ENCODE measurements around the gene TMEM184A. TPM values are rescaled to one million over a fixed set of nuclear protein-coding genes. Genes with fewer than 3 reads are reported as not detected.
A peak's percentile ranks its signal among the peaks of the same experiment; 100 is the strongest.

The TMEM184A gene
- total and polyA plus RNA-seq, 2 of the 13 experiments (the other 11 are each of a cell fraction or from before 2014, with no cell fraction given) = 9.5 to 20.4 TPM

- TF ChIP-seq PHF8 (CRISPR knock-in tag; IDR thresholded peaks at IDR 0.05) (no peak), HMG20B (CRISPR knock-in tag; conservative IDR thresholded peaks at IDR 0.05) (no peak), FUBP1 (CRISPR knock-in tag; IDR thresholded peaks at IDR 0.05; ENCODE audit: borderline replicate concordance) (no peak), RAD21 (CRISPR knock-in tag; IDR thresholded peaks at IDR 0.05) (no peak), NFKB2 (CRISPR knock-in tag; IDR thresholded peaks at IDR 0.05; ENCODE audit: borderline replicate concordance) (no peak), ZNF33A (CRISPR knock-in tag; IDR thresholded peaks at IDR 0.05; ENCODE audit: borderline replicate concordance) (no peak), GATAD2A (CRISPR knock-in tag; IDR thresholded peaks at IDR 0.05) (peak; percentile 85), ZNF446 (CRISPR knock-in tag; IDR thresholded peaks at IDR 0.05) (no peak), ZNF678 (CRISPR knock-in tag; IDR thresholded peaks at IDR 0.05) (no peak), ZNF367 (CRISPR knock-in tag; IDR thresholded peaks at IDR 0.05; ENCODE audit: borderline replicate concordance) (no peak)
- TF ChIP-seq, protein P1, sequence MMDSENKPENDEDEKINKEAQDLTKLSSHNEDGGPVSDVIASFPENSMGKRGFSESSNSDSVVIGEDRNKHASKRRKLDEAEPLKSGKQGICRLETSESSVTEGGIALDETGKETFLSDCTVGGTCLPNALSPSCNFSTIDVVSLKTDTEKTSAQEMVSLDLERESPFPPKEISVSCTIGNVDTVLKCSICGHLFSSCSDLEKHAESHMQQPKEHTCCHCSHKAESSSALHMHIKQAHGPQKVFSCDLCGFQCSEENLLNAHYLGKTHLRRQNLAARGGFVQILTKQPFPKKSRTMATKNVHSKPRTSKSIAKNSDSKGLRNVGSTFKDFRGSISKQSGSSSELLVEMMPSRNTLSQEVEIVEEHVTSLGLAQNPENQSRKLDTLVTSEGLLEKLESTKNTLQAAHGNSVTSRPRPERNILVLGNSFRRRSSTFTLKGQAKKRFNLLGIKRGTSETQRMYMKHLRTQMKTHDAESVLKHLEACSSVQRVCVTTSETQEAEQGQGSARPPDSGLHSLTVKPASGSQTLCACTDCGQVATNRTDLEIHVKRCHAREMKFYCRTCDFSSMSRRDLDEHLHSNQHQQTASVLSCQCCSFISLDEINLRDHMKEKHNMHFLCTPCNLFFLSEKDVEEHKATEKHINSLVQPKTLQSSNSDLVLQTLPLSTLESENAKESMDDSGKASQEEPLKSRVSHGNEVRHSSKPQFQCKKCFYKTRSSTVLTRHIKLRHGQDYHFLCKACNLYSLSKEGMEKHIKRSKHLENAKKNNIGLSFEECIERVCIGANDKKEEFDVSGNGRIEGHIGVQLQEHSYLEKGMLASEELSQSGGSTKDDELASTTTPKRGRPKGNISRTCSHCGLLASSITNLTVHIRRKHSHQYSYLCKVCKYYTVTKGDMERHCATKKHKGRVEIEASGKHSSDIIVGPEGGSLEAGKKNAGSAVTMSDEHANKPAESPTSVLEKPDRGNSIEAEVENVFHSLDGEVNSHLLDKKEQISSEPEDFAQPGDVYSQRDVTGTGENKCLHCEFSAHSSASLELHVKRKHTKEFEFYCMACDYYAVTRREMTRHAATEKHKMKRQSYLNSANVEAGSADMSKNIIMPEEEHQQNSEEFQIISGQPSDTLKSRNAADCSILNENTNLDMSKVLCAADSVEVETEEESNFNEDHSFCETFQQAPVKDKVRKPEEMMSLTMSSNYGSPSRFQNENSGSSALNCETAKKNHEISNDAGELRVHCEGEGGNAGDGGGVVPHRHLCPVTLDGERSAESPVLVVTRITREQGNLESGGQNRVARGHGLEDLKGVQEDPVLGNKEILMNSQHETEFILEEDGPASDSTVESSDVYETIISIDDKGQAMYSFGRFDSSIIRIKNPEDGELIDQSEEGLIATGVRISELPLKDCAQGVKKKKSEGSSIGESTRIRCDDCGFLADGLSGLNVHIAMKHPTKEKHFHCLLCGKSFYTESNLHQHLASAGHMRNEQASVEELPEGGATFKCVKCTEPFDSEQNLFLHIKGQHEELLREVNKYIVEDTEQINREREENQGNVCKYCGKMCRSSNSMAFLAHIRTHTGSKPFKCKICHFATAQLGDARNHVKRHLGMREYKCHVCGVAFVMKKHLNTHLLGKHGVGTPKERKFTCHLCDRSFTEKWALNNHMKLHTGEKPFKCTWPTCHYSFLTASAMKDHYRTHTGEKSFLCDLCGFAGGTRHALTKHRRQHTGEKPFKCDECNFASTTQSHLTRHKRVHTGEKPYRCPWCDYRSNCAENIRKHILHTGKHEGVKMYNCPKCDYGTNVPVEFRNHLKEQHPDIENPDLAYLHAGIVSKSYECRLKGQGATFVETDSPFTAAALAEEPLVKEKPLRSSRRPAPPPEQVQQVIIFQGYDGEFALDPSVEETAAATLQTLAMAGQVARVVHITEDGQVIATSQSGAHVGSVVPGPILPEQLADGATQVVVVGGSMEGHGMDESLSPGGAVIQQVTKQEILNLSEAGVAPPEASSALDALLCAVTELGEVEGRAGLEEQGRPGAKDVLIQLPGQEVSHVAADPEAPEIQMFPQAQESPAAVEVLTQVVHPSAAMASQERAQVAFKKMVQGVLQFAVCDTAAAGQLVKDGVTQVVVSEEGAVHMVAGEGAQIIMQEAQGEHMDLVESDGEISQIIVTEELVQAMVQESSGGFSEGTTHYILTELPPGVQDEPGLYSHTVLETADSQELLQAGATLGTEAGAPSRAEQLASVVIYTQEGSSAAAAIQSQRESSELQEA (CRISPR knock-in tag; IDR thresholded peaks at IDR 0.05; ENCODE audit: not compliant biosample characterization) = no peak
- TF ChIP-seq, protein P2, sequence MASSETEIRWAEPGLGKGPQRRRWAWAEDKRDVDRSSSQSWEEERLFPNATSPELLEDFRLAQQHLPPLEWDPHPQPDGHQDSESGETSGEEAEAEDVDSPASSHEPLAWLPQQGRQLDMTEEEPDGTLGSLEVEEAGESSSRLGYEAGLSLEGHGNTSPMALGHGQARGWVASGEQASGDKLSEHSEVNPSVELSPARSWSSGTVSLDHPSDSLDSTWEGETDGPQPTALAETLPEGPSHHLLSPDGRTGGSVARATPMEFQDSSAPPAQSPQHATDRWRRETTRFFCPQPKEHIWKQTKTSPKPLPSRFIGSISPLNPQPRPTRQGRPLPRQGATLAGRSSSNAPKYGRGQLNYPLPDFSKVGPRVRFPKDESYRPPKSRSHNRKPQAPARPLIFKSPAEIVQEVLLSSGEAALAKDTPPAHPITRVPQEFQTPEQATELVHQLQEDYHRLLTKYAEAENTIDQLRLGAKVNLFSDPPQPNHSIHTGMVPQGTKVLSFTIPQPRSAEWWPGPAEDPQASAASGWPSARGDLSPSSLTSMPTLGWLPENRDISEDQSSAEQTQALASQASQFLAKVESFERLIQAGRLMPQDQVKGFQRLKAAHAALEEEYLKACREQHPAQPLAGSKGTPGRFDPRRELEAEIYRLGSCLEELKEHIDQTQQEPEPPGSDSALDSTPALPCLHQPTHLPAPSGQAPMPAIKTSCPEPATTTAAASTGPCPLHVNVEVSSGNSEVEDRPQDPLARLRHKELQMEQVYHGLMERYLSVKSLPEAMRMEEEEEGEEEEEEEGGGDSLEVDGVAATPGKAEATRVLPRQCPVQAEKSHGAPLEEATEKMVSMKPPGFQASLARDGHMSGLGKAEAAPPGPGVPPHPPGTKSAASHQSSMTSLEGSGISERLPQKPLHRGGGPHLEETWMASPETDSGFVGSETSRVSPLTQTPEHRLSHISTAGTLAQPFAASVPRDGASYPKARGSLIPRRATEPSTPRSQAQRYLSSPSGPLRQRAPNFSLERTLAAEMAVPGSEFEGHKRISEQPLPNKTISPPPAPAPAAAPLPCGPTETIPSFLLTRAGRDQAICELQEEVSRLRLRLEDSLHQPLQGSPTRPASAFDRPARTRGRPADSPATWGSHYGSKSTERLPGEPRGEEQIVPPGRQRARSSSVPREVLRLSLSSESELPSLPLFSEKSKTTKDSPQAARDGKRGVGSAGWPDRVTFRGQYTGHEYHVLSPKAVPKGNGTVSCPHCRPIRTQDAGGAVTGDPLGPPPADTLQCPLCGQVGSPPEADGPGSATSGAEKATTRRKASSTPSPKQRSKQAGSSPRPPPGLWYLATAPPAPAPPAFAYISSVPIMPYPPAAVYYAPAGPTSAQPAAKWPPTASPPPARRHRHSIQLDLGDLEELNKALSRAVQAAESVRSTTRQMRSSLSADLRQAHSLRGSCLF (CRISPR knock-in tag; IDR thresholded peaks at IDR 0.05; ENCODE audit: borderline replicate concordance) = no peak
These were observed 23.4 kb downstream of the TMEM184A start (continued) for GRCh38 chr7:1532456-1533254.

Measured in HepG2 (cell line).